Neural progenitor cell (in vitro differentiated cells): ENCODE data around the gene ARMH3. TPM values are rescaled to one million over a fixed set of nuclear protein-coding genes. Genes with fewer than 3 reads are reported as not detected.

Experiments
- DNase-seq: peaks from one replicate; pipeline ENCODE4 v3.0.0-alpha.2; 2016; ENCODE audit warnings: low spot score
- H2AFZ ChIP-seq: fragments of 200-600 bp; sonication (generic); replicated peaks from 2 replicates; pipeline ENCODE4 v1.6.1; 2016; ENCODE audit warnings: antibody characterized with exemption
- H3F3A ChIP-seq: fragments of 200-600 bp; sonication (generic); 2 replicates; pipeline ENCODE4 v1.6.1; 2016; ENCODE audit warnings: antibody characterized with exemption, low read depth
- H3K27ac ChIP-seq: fragments of 200-600 bp; sonication (generic); 2 replicates; pipeline ENCODE4 v1.5.1; 2016; ENCODE audit warnings: mild to moderate bottlenecking
- H3K27me3 ChIP-seq: fragments of 200-600 bp; sonication (generic); 2 replicates; pipeline ENCODE4 v1.6.1; 2016; ENCODE audit warnings: mild to moderate bottlenecking, moderate library complexity
- H3K36me3 ChIP-seq: fragments of 200-600 bp; sonication (generic); 2 replicates; pipeline ENCODE4 v1.5.1; 2016
- H3K4me1 ChIP-seq: fragments of 200-600 bp; sonication (generic); 2 replicates; pipeline ENCODE4 v1.6.1; 2016; ENCODE audit warnings: mixed run types
- H3K4me2 ChIP-seq: fragments of 200-600 bp; sonication (generic); 2 replicates; pipeline ENCODE4 v1.6.1; 2016
- H3K4me3 ChIP-seq: fragments of 200-600 bp; sonication (generic); 2 replicates; pipeline ENCODE4 v1.5.1; 2016
- H3K79me2 ChIP-seq: fragments of 200-600 bp; sonication (generic); 2 replicates; pipeline ENCODE4 v1.6.1; 2016; ENCODE audit warnings: low read depth
- H3K9ac ChIP-seq: fragments of 200-600 bp; sonication (generic); 2 replicates; pipeline ENCODE4 v1.6.1; 2016
- H3K9me3 ChIP-seq: fragments of 200-600 bp; sonication (generic); 2 replicates; pipeline ENCODE4 v1.5.1; 2016; ENCODE audit warnings: low read depth
- H4K20me1 ChIP-seq: fragments of 200-600 bp; sonication (generic); 2 replicates; pipeline ENCODE4 v1.6.1; 2016; ENCODE audit warnings: low read depth
- H3K27ac Mint-ChIP-seq: 3 replicates; pipeline ENCODE4 v1.8.0; 2021; ENCODE audit warnings: mixed read lengths
- H3K27me3 Mint-ChIP-seq: 2 replicates; pipeline ENCODE4 v1.8.0; 2022; ENCODE audit warnings: low read depth, mild to moderate bottlenecking, inconsistent platforms, moderate library complexity, mixed read lengths; ENCODE audit not compliant: insufficient read depth
- H3K36me3 Mint-ChIP-seq: 3 replicates; pipeline ENCODE4 v1.8.0; 2021; ENCODE audit warnings: mixed read lengths
- H3K4me1 Mint-ChIP-seq: 3 replicates; pipeline ENCODE4 v1.8.0; 2021; ENCODE audit warnings: mixed read lengths
- H3K4me3 Mint-ChIP-seq: 3 replicates; pipeline ENCODE4 v1.8.0; 2021; ENCODE audit warnings: mild to moderate bottlenecking, moderate library complexity, mixed read lengths
- H3K9me3 Mint-ChIP-seq: 3 replicates; pipeline ENCODE4 v1.8.0; 2020; ENCODE audit warnings: mixed read lengths
- EZH2 ChIP-seq: fragments of 200-600 bp; sonication (generic); IDR thresholded peaks from 2 replicates; pipeline ENCODE4 v1.6.1; 2017; ENCODE audit warnings: antibody characterized with exemption, mild to moderate bottlenecking, moderate library complexity
- EZH2phosphoT487 ChIP-seq: fragments of 200-600 bp; sonication (generic); IDR thresholded peaks from 2 replicates; pipeline ENCODE4 v1.6.1; 2017; ENCODE audit warnings: antibody characterized with exemption
- total RNA-seq: library from RNA; depleted of rRNA; stranded (reverse); fragments of >200 nt; gene quantifications from 2 replicates; pipeline ENCODE4 v1.2.3, GENCODE V29; 2015; ENCODE audit warnings: low replicate concordance
- TF ChIP-seq, protein P1 (sequence below): fragments of 200-600 bp; sonication (generic); IDR thresholded peaks from 2 replicates; pipeline ENCODE4 v1.5.1; 2017; ENCODE audit warnings: antibody characterized with exemption, mild to moderate bottlenecking

Gene ARMH3
- total RNA-seq, 1 donor from 2014 or later, result 14.5 TPM

DNA sequence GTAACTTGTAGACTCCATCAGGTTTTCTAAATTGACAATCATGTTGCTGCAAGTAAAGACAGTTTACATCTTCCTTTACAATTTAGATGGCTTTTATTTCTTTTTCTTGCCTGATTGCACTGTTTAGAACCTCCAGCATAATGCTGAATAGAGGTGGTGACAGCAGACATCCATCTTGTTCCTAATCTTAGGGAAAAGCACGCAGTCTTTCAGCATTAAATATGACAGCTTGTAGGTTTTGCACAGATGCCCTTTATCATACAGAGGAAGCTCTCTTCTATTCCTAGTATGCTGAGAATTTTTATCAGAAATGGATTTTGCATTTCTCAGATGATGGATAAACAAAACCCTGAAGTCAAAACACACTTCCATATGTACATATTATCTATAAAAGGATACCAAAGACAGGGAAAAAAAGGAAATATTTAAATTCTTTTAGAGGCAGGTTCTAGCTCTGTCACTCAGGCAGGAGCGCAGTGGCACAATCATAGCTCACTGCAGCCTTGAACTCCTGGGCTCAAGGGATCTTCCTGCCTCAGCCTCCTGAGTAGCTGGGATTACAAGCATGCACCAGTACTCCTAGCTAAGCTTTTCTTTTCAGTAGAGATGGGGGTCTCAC lies 143.3 kb downstream of the ARMH3 start:
- TF ChIP-seq EZH2phosphoT487 (no peak), EZH2 (no peak)
- TF ChIP-seq, protein P1, sequence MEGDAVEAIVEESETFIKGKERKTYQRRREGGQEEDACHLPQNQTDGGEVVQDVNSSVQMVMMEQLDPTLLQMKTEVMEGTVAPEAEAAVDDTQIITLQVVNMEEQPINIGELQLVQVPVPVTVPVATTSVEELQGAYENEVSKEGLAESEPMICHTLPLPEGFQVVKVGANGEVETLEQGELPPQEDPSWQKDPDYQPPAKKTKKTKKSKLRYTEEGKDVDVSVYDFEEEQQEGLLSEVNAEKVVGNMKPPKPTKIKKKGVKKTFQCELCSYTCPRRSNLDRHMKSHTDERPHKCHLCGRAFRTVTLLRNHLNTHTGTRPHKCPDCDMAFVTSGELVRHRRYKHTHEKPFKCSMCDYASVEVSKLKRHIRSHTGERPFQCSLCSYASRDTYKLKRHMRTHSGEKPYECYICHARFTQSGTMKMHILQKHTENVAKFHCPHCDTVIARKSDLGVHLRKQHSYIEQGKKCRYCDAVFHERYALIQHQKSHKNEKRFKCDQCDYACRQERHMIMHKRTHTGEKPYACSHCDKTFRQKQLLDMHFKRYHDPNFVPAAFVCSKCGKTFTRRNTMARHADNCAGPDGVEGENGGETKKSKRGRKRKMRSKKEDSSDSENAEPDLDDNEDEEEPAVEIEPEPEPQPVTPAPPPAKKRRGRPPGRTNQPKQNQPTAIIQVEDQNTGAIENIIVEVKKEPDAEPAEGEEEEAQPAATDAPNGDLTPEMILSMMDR, result no peak
- H3K4me3 Mint-ChIP-seq, result no peak overlapping the region
- Histone ChIP-seq H3K4me2 (no peak overlapping the region), H3K79me2 (no peaks in the 10 kb centered on the region), H2AFZ (no peak overlapping the region), H3K4me1 (no peaks in the 10 kb centered on the region), H3K4me3 (no peak overlapping the region), H3K9ac (no peak overlapping the region), H3K27ac (no peak overlapping the region), H3K36me3 (no peaks in the 10 kb centered on the region), H3F3A (no peaks in the 10 kb centered on the region), H3K9me3 (no peaks in the 10 kb centered on the region), H3K27me3 (no peaks in the 10 kb centered on the region), H4K20me1 (no peaks in the 10 kb centered on the region)
- no peaks in the 10 kb centered on the region for H3K27me3 Mint-ChIP-seq
- H3K27ac Mint-ChIP-seq, result no peak overlapping the region
- no peaks in the 10 kb centered on the region for H3K9me3 Mint-ChIP-seq
- H3K4me1 Mint-ChIP-seq, result no peaks in the 10 kb centered on the region
- H3K36me3 Mint-ChIP-seq, result peaks cover 3% of the 10 kb centered on the region
- DNase-seq, result no peak

DNA sequence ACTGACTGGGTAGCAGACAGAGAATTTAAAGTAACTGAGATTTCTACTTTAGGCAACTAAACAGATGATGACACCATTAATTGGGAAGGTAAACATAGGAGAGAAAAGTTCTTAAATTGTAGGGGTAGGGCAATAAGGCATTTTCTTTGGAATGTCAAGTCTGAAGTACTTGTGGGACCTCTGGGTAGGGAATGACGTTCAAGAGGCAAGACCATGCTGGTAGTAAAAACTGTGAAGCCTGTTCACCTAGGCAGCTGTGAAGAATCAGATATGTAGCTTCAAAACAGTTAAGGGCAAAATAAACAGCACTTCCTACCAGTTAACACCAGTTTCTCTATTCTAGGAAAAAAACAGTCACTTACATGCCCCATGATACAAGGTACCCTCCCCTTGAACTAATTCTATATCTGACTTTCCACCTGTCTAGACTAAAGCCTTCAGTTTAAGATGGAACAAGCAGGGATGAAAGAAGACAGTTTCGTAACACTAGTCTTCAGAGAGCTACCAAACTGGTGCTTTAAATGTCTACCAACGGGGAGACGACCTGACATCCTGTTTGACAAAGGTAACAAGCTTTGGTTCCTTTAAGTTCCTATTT lies 149.3 kb downstream of the ARMH3 start:
- no peak overlapping the region for H3K27ac ChIP-seq
- no peak overlapping the region for H3K4me3 ChIP-seq
- H3K27ac Mint-ChIP-seq, result no peak overlapping the region
- no peaks in the 10 kb centered on the region for H3K27me3 ChIP-seq
- peaks cover 37% of the 10 kb centered on the region for H3F3A ChIP-seq
- H3K9ac ChIP-seq, result no peak overlapping the region
- H3K4me1 ChIP-seq, result peaks cover 32% of the 10 kb centered on the region
- H3K4me1 Mint-ChIP-seq, result peaks cover 24% of the 10 kb centered on the region
- no peaks in the 10 kb centered on the region for H3K36me3 ChIP-seq
- H3K36me3 Mint-ChIP-seq, result no peaks in the 10 kb centered on the region
- no peaks in the 10 kb centered on the region for H3K27me3 Mint-ChIP-seq
- H2AFZ ChIP-seq, result no peak overlapping the region
- DNase-seq, result no peak
- no peak overlapping the region for H3K4me3 Mint-ChIP-seq
- TF ChIP-seq EZH2 (no peak), EZH2phosphoT487 (no peak)
- TF ChIP-seq, protein P1, result no peak
- no peak overlapping the region for H3K4me2 ChIP-seq
- H3K9me3 ChIP-seq, result no peaks in the 10 kb centered on the region
- H4K20me1 ChIP-seq, result no peaks in the 10 kb centered on the region
- no peaks in the 10 kb centered on the region for H3K79me2 ChIP-seq
- no peaks in the 10 kb centered on the region for H3K9me3 Mint-ChIP-seq

DNA sequence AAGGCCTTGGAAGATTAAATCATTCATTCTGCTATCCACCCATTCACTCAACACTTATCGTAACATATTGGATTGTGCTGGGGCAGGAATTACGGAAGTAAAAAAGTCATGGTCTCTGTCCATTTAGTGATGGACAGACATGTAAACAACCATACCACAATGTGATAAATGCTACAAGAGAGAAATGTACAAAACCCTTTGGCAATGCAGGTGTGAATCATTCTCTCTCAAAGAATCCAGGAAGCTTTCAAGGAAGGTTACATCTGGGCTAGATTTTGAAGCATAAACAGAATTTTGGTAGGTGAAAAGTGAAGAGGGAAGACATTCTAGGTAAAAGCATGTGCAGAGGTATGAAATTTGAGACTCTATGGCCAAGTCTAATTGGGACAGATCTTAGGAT lies 150.7 kb downstream of the ARMH3 start:
- no peak overlapping the region for H3K27ac Mint-ChIP-seq
- H3K27me3 Mint-ChIP-seq, result no peaks in the 10 kb centered on the region
- H3K4me3 Mint-ChIP-seq, result no peak overlapping the region
- H3K9me3 ChIP-seq, result no peaks in the 10 kb centered on the region
- H3K4me2 ChIP-seq, result no peak overlapping the region
- H3K36me3 ChIP-seq, result no peaks in the 10 kb centered on the region
- H3K4me1 Mint-ChIP-seq, result peaks cover 32% of the 10 kb centered on the region
- H3K9ac ChIP-seq, result no peak overlapping the region
- H3K9me3 Mint-ChIP-seq, result no peaks in the 10 kb centered on the region
- H3K79me2 ChIP-seq, result no peaks in the 10 kb centered on the region
- H3K27me3 ChIP-seq, result no peaks in the 10 kb centered on the region
- H3F3A ChIP-seq, result peaks cover 50% of the 10 kb centered on the region
- peaks cover 44% of the 10 kb centered on the region for H3K4me1 ChIP-seq
- H3K27ac ChIP-seq, result no peak overlapping the region
- no peaks in the 10 kb centered on the region for H4K20me1 ChIP-seq
- no peak for DNase-seq
- no peaks in the 10 kb centered on the region for H3K36me3 Mint-ChIP-seq
- H2AFZ ChIP-seq, result no peak overlapping the region
- no peak overlapping the region for H3K4me3 ChIP-seq
- TF ChIP-seq EZH2phosphoT487, result no peak
- TF ChIP-seq, protein P1, result no peak
- TF ChIP-seq EZH2, result no peak
